Thyroid gland (tissue), 4 donors: ENCODE measurements around the gene HPD.
"Not testable (repeated sequence)": the region's sequence is repeated elsewhere in the genome, so short reads cannot be mapped to it uniquely, and the experiment has no call there.

Experiments
- CTCF ChIP-seq, 6 experiments: fragments of 200-600 bp in 3 of 6; fragments of 450-650 bp in 3 of 6; sonication (generic) in 3 of 6; IDR thresholded peaks; one replicate each; pipeline ENCODE4 v1.5.1; 2016 to 2019; ENCODE audit warnings: antibody characterized with exemption in 6 of 6, mild to moderate bottlenecking in 2 of 6, inconsistent platforms in 1 of 6, moderate library complexity in 1 of 6
- POLR2A ChIP-seq, 2 donors: fragments of 450-650 bp; IDR thresholded peaks; one replicate each; pipeline ENCODE4 v1.6.1; 2017; ENCODE audit warnings: antibody characterized with exemption in 2 of 2, mild to moderate bottlenecking in 2 of 2, moderate library complexity in 1 of 2

DNA sequence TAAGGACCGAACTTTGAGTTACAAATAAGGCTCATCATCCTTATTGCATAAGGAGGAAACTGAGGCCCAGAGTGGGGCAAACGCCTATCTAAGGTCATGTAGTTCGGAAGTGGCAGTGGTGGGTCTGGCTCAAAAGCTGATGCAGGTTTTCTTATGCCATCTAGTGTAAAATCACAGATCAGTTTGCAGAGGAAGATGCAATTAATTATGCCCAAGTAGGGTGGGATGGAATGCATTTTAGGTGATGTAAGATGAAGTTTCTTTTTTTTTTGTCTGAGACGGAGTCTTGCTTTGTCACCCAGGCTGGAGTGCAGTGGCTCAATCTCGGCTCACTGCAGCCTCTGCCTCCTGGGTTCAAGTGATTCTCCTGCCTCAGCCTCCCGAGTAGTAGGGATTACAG is 31.0 kb upstream of the HPD start:
- not testable (repeated sequence) for TF ChIP-seq CTCF, POLR2A (IDR thresholded peaks at IDR 0.05)
